ENCODE measurements around the gene FAM151B.
"Not testable (repeated sequence)": the region's sequence is repeated elsewhere in the genome, so short reads cannot be mapped to it uniquely, and the experiment has no call there.

Gene FAM151B

GRCh38 chr5:80487829-80488721 lies at the start of gene FAM151B:
Gene FAM151B, plus strand, starts transcription at chr5:80488100. Its CDS starts 24 bp downstream, at chr5:80488124.
- peak; percentile 62 for DNase-seq (ENCODE audit: low spot score)

- DNase-seq (ENCODE audit: low spot score), result no peak
Measured at GRCh38 chr5:80438739-80439138, 49.2 kb upstream of the FAM151B start.

GRCh38 chr5:80439213-80439612 lies 48.7 kb upstream of the FAM151B start:
- no peak for DNase-seq (ENCODE audit: low spot score)

GRCh38 chr5:80442742-80443141 lies 45.2 kb upstream of the FAM151B start:
- DNase-seq (ENCODE audit: low spot score), result no peak

GRCh38 chr5:80453366-80453765 lies 34.5 kb upstream of the FAM151B start:
- DNase-seq (ENCODE audit: low spot score), result no peak

GRCh38 chr5:80463269-80463668 lies 24.6 kb upstream of the FAM151B start:
- DNase-seq (ENCODE audit: low spot score), result no peak

GRCh38 chr5:80466669-80467485 lies 21.0 kb upstream of the FAM151B start:
- no peak for DNase-seq (ENCODE audit: low spot score)

GRCh38 chr5:80468131-80468530 lies 19.8 kb upstream of the FAM151B start:
- no peak for DNase-seq (ENCODE audit: low spot score)

GRCh38 chr5:80470631-80471030 lies 17.3 kb upstream of the FAM151B start:
- not testable (repeated sequence) for DNase-seq (ENCODE audit: low spot score)

GRCh38 chr5:80474929-80475328 lies 13.0 kb upstream of the FAM151B start:
- DNase-seq (ENCODE audit: low spot score), result no peak

GRCh38 chr5:80479713-80480112 lies 8.2 kb upstream of the FAM151B start:
- DNase-seq (ENCODE audit: low spot score), result no peak

GRCh38 chr5:80480354-80480753 lies 7.5 kb upstream of the FAM151B start:
- DNase-seq (ENCODE audit: low spot score), result no peak

- DNase-seq (ENCODE audit: low spot score), result peak; percentile 39
Measured at GRCh38 chr5:80481019-80481893, 6.6 kb upstream of the FAM151B start.

- DNase-seq (ENCODE audit: low spot score), result no peak
Measured at GRCh38 chr5:80482578-80482977, 5.3 kb upstream of the FAM151B start.

- DNase-seq (ENCODE audit: low spot score), result no peak
Measured at GRCh38 chr5:80483636-80484232, 4.2 kb upstream of the FAM151B start.

- DNase-seq (ENCODE audit: low spot score), result no peak
Measured at GRCh38 chr5:80487444-80487828, 464 bp upstream of the FAM151B start.

GRCh38 chr5:80491296-80491695 lies 3.4 kb downstream of the FAM151B start:
- no peak for DNase-seq (ENCODE audit: low spot score)

GRCh38 chr5:80492741-80493140 lies 4.8 kb downstream of the FAM151B start:
- no peak for DNase-seq (ENCODE audit: low spot score)

GRCh38 chr5:80493443-80493842 lies 5.5 kb downstream of the FAM151B start:
- DNase-seq (ENCODE audit: low spot score), result not testable (repeated sequence)

- no peak for DNase-seq (ENCODE audit: low spot score)
Measured at GRCh38 chr5:80495891-80496290, 8.0 kb downstream of the FAM151B start.

- DNase-seq (ENCODE audit: low spot score), result no peak
Measured at GRCh38 chr5:80502800-80503199, 14.9 kb downstream of the FAM151B start.

- no peak for DNase-seq (ENCODE audit: low spot score)
Measured at GRCh38 chr5:80503641-80504040, 15.7 kb downstream of the FAM151B start.

Measured in COLO829 (cell line).